Neural cell (in vitro differentiated cells): ENCODE data around the gene IFT43.

Experiments
- CTCF ChIP-seq: fragments of 450-650 bp; IDR thresholded peaks from 2 replicates; pipeline ENCODE4 v1.5.1; 2014; ENCODE audit warnings: antibody characterized with exemption, mild to moderate bottlenecking, moderate library complexity; ENCODE audit not compliant: poor library complexity, severe bottlenecking
- TAF1 ChIP-seq: IDR thresholded peaks from 2 replicates; pipeline ENCODE4 v1.6.1; 2012; ENCODE audit warnings: low read depth

- TF ChIP-seq CTCF: no peak
- no peak for TF ChIP-seq TAF1
Measured at GRCh38 chr14:76109087-76109880, 123.7 kb downstream of the IFT43 start.
